ENCODE results near the gene BTBD19. TPM values are rescaled to one million over a fixed set of nuclear protein-coding genes. Genes with fewer than 3 reads are reported as not detected.

BTBD19 gene
- total RNA-seq, 4 donors from 2014 or later = 2.6 to 7.4 (median 3.5) TPM

DNA sequence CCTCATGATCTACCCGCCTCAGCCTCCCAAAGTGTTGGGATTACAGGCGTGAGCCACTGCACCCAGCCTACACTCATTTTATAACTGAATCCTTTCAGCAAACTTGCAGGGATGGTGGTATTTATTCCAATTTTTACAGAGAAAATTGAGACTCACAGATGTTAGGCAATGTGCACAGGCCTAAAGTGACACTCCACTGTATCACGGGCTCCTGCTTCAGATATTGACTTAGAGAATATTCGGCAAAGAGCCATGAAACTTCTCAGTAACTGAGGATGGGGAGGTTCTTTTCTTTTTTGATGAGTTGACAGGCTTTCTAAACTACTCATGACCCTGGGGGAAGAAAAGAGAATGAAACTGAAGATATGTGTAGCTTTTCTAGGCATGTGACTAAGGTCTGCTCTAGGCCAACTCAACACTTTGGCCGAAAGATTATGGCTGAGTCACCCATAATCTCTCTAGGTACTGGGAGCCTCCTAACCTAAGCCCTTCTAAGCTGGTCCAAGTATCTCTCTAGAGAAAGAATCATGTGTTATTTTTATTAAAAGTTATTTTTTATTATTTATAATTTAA, 54.6 kb downstream of the BTBD19 start:
- Histone ChIP-seq H3K4me3 (no peak overlapping the region), H3K36me3 (no peaks in the 10 kb centered on the region), H3K27me3 (no peaks in the 10 kb centered on the region), H3K27ac (no peak overlapping the region), H3K4me1 (no peaks in the 10 kb centered on the region), H3K9me3 (no peaks in the 10 kb centered on the region)
- DNase-seq = no peak
- TF ChIP-seq, protein P1, sequence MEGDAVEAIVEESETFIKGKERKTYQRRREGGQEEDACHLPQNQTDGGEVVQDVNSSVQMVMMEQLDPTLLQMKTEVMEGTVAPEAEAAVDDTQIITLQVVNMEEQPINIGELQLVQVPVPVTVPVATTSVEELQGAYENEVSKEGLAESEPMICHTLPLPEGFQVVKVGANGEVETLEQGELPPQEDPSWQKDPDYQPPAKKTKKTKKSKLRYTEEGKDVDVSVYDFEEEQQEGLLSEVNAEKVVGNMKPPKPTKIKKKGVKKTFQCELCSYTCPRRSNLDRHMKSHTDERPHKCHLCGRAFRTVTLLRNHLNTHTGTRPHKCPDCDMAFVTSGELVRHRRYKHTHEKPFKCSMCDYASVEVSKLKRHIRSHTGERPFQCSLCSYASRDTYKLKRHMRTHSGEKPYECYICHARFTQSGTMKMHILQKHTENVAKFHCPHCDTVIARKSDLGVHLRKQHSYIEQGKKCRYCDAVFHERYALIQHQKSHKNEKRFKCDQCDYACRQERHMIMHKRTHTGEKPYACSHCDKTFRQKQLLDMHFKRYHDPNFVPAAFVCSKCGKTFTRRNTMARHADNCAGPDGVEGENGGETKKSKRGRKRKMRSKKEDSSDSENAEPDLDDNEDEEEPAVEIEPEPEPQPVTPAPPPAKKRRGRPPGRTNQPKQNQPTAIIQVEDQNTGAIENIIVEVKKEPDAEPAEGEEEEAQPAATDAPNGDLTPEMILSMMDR (IDR thresholded peaks at IDR 0.05) = no peak
- TF ChIP-seq POLR2A (IDR thresholded peaks at IDR 0.05) = no peak

Small RNAs within 50 kb of the gene (small RNA-seq; reads per million reads assigned to genes)
- gene AL136380.1 = 0 reads per million in 2 donors
- gene SNORD38A = 465 to 628 reads per million in 2 donors
- 0 reads per million in 2 donors for gene SNORD38B
- 1,090 to 1,531 reads per million in 2 donors for gene SNORD46
- gene SNORD55 = 0 reads per million in 2 donors

Other genes with a start within 250 kb of the BTBD19 start
- 10 to 100 TPM in 3 of 4 donors, not detected in 1; 23.1 to 30.8 (median 26.5) TPM for gene TMEM53, start 134.0 kb upstream of the BTBD19 start, total RNA-seq
- gene ARMH1, start 133.8 kb upstream of the BTBD19 start, total RNA-seq = 1 to 10 TPM; 3.7 to 7.7 (median 4.8) TPM
- not detected for gene RNU5D-1, start 77.4 kb upstream of the BTBD19 start, total RNA-seq
- 1 to 10 TPM; 2.5 to 8.3 (median 3.5) TPM for gene KIF2C, start 68.7 kb upstream of the BTBD19 start, total RNA-seq
- 1,000 to 10,000 TPM in 1 of 4 donors, 100 to 1,000 TPM in 3; 456 to 1,875 (median 819) TPM for gene RPS8, start 33.0 kb upstream of the BTBD19 start, total RNA-seq
- 10 to 100 TPM in 3 of 4 donors, 1 to 10 TPM in 1; 5.0 to 59.8 (median 28.6) TPM for gene BEST4, start 20.4 kb upstream of the BTBD19 start, total RNA-seq
- gene PLK3, start 8.1 kb upstream of the BTBD19 start, total RNA-seq = 10 to 100 TPM in 3 of 4 donors, 1 to 10 TPM in 1; 7.7 to 28.1 (median 23.5) TPM
- 1 to 10 TPM in 1 of 4 donors, not detected in 3; 3.5 TPM for gene DYNLT4, start 1.2 kb upstream of the BTBD19 start, total RNA-seq
- 1 to 10 TPM in 2 of 4 donors, under 1 TPM in 2; 0.27 to 2.5 (median 0.79) TPM for gene PTCH2, start 34.7 kb downstream of the BTBD19 start, total RNA-seq
- 10 to 100 TPM; 10.3 to 23.9 (median 16.6) TPM for gene EIF2B3, start 178.1 kb downstream of the BTBD19 start, total RNA-seq
- 100 to 1,000 TPM; 141 to 270 (median 202) TPM for gene HECTD3, start 202.8 kb downstream of the BTBD19 start, total RNA-seq
- 10 to 100 TPM; 43.4 to 56.6 (median 51.3) TPM for gene UROD, start 203.7 kb downstream of the BTBD19 start, total RNA-seq

Measured in Peyer's patch (tissue), 4 donors.